ENCODE measurements around the gene CCDC6.

The CCDC6 gene

DNA sequence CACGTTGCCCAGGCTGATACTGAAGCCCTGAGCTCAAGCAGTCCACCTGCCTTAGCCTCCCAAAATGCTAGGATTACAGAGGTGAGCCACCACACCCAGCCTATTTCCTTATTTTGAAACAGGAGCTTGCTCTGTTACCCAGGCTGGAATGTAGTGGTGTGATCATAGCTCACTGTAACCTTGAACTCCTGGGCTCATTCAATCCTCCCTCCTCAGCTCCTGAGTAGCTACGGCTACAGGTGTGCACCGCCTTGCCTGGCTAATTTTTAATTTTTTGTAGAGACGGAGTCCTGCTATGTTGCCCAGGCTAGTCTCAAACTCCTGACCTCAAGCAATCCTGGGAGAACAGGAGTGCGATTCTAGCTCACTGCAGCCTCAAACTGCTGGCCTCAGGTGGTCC lies 164.8 kb downstream of the CCDC6 start:
- H3K4me1 ChIP-seq (ENCODE audit: control extremely low read depth in 1 of 4, control insufficient read depth in 4 of 4, insufficient read depth in 4 of 4, low read length in 3 of 4), result no peaks in the 10 kb centered on the region
- H3K4me3 ChIP-seq (ENCODE audit: control insufficient read depth in 1 of 7, extremely low read depth in 1 of 7, insufficient read depth in 4 of 7, low read depth in 2 of 7, low read length in 6 of 7), result no peak overlapping the region
- no peak for DNase-seq
- CTCF ChIA-PET, result interaction anchor here (0.6 to 1.0 kb wide), 3 partner anchors 32 to 936 kb away, joined by 3 read pairs; no protein-coding TSS in a partner anchor
- H3K27me3 ChIP-seq (replicated peaks in 2 of 5; ENCODE audit: control insufficient read depth in 4 of 5, insufficient read depth in 5 of 5, low read length in 4 of 5), result no peaks in the 10 kb centered on the region
- H3K36me3 ChIP-seq (ENCODE audit: control insufficient read depth in 4 of 4, insufficient read depth in 4 of 4, low read length in 3 of 4), result no peaks in the 10 kb centered on the region
- no peak overlapping the region for H3K27ac ChIP-seq (ENCODE audit: insufficient read depth in 1 of 2, low read depth in 1 of 2, low read length in 2 of 2, poor library complexity in 1 of 2, severe bottlenecking in 2 of 2)
- 94% methylated on average over 3 of the region's 5 CpGs for WGBS (ENCODE audit: insufficient coverage)
- POLR2A ChIA-PET, result no interaction called here
- no peaks in the 10 kb centered on the region for H3K9me3 ChIP-seq (ENCODE audit: control extremely low read depth in 1 of 5, control insufficient read depth in 4 of 5, insufficient read depth in 2 of 5, low read depth in 1 of 5, low read length in 4 of 5)

DNA sequence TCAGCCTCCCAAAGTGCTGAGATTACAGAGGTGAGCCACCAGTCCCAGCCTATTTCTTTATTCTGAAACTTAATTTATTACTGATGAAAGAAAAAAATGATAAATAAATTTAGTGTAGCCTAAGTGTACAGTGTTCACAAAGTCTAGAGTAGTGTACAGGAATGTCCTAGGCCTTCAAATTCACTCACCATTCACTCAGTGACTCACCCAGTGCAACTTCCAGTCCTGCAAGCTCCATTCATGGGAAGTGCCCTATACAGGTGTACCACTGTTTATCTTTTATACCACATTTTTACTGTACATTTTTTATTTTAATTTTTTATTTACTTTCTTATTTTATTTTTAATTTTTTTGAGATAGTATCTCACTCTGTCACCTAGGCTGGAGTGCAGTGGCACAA lies 165.3 kb downstream of the CCDC6 start:
- Histone ChIP-seq H3K27me3 (replicated peaks in 2 of 5; ENCODE audit: control insufficient read depth in 4 of 5, insufficient read depth in 5 of 5, low read length in 4 of 5) (no peaks in the 10 kb centered on the region), H3K4me1 (ENCODE audit: control extremely low read depth in 1 of 4, control insufficient read depth in 4 of 4, insufficient read depth in 4 of 4, low read length in 3 of 4) (no peaks in the 10 kb centered on the region), H3K4me3 (ENCODE audit: control insufficient read depth in 1 of 7, extremely low read depth in 1 of 7, insufficient read depth in 4 of 7, low read depth in 2 of 7, low read length in 6 of 7) (no peak overlapping the region), H3K36me3 (ENCODE audit: control insufficient read depth in 4 of 4, insufficient read depth in 4 of 4, low read length in 3 of 4) (no peaks in the 10 kb centered on the region), H3K9me3 (ENCODE audit: control extremely low read depth in 1 of 5, control insufficient read depth in 4 of 5, insufficient read depth in 2 of 5, low read depth in 1 of 5, low read length in 4 of 5) (no peaks in the 10 kb centered on the region), H3K27ac (ENCODE audit: insufficient read depth in 1 of 2, low read depth in 1 of 2, low read length in 2 of 2, poor library complexity in 1 of 2, severe bottlenecking in 2 of 2) (no peak overlapping the region)
- DNase-seq, result no peak
- POLR2A ChIA-PET, result no interaction called here
- CTCF ChIA-PET, result interaction anchor here (0.6 to 1.0 kb wide), 2 partner anchors 130 to 936 kb away, joined by 3 read pairs; no protein-coding TSS in a partner anchor
